T-cell (primary cell): Measurements from ENCODE around the gene UROS. TPM values are rescaled to one million over a fixed set of nuclear protein-coding genes. Genes with fewer than 3 reads are reported as not detected.

Experiments used
- ATAC-seq, 4 experiments: fragments of 200-7000 bp in 3 of 4; fragments of 150-1000 bp in 1 of 4; cut with Tn5 transposase; replicated peaks in 1 of 4; 1 replicate in 3 of 4; 2 replicates in 1 of 4; pipeline ENCODE4 v1.10.0; 2021; ENCODE audit warnings: moderate library complexity in 3 of 4, mild to moderate bottlenecking in 2 of 4, moderate number of reproducible peaks in 1 of 4
- CTCF ChIA-PET, 2 donors: fragments of 300-600 bp; sonication (Branson Sonifier 250); formaldehyde crosslinking; loops; one replicate each; lab custom pipeline; 2022; ENCODE audit warnings: antibody characterized with exemption in 2 of 2; lab: Charles Lee
- POLR2A ChIA-PET, 2 donors: fragments of 300-600 bp; sonication (Branson Sonifier 250); formaldehyde crosslinking; loops; one replicate each; lab custom pipeline; 2022; ENCODE audit warnings: antibody characterized with exemption in 2 of 2; lab: Charles Lee
- DNase-seq, 35 experiments: peaks; one replicate each; pipeline versions ENCODE4 v3.0.0 to v3.0.0-alpha.2; 2013 to 2023
- H3K27ac ChIP-seq: one replicate; pipeline ENCODE4 v1.5.1; 2013; ENCODE audit warnings: low read length
- H3K27me3 ChIP-seq, 2 experiments: replicated peaks in 1 of 2; 1 replicate in 1 of 2; 2 replicates in 1 of 2; pipeline versions ENCODE4 v1.6.1 to v1.7.0; 2013; ENCODE audit warnings: low read length in 1 of 2, mixed read lengths in 1 of 2; ENCODE audit not compliant: control insufficient read depth in 2 of 2, insufficient read depth in 2 of 2; ENCODE audit errors: extremely low read depth in 1 of 2
- H3K36me3 ChIP-seq, 2 donors: 1 replicate in 1 of 2; 2 replicates in 1 of 2; pipeline versions ENCODE4 v1.6.1 to v1.7.0; 2013; ENCODE audit warnings: low read length in 1 of 2; ENCODE audit not compliant: control insufficient read depth in 2 of 2, insufficient read depth in 1 of 2; ENCODE audit errors: extremely low read depth in 1 of 2
- H3K4me1 ChIP-seq, 2 experiments: 1 replicate in 1 of 2; 2 replicates in 1 of 2; pipeline versions ENCODE4 v1.6.1 to v1.7.0; 2013; ENCODE audit warnings: low read length in 2 of 2, mixed read lengths in 1 of 2; ENCODE audit not compliant: insufficient read depth in 2 of 2, control insufficient read depth in 1 of 2; ENCODE audit errors: extremely low read depth in 1 of 2
- H3K4me3 ChIP-seq, 2 donors: 1 replicate in 1 of 2; 2 replicates in 1 of 2; pipeline versions ENCODE4 v1.5.1 to v1.7.0; 2013; ENCODE audit warnings: mild to moderate bottlenecking in 2 of 2, low read length in 1 of 2, moderate library complexity in 1 of 2; ENCODE audit not compliant: control insufficient read depth in 1 of 2; ENCODE audit errors: extremely low read depth in 1 of 2
- H3K9me3 ChIP-seq: 2 replicates; pipeline ENCODE4 v1.7.0; 2013
- H3K27ac Mint-ChIP-seq, 2 donors: one replicate each; pipeline ENCODE4 v1.8.0; 2020 to 2021; ENCODE audit warnings: mild to moderate bottlenecking in 2 of 2, mixed read lengths in 2 of 2
- H3K27me3 Mint-ChIP-seq, 2 donors: one replicate each; pipeline ENCODE4 v1.8.0; 2021 to 2022; ENCODE audit warnings: mixed read lengths in 2 of 2
- H3K36me3 Mint-ChIP-seq: one replicate; pipeline ENCODE4 v1.8.0; 2021; ENCODE audit warnings: mixed read lengths
- H3K4me1 Mint-ChIP-seq, 3 donors: one replicate each; pipeline ENCODE4 v1.8.0; 2020 to 2022; ENCODE audit warnings: mixed read lengths in 3 of 3, mild to moderate bottlenecking in 1 of 3
- H3K4me3 Mint-ChIP-seq, 3 donors: one replicate each; pipeline ENCODE4 v1.8.0; 2020 to 2022; ENCODE audit warnings: mild to moderate bottlenecking in 3 of 3, mixed read lengths in 3 of 3, moderate library complexity in 3 of 3
- H3K9me3 Mint-ChIP-seq, 3 donors: one replicate each; pipeline ENCODE4 v1.8.0; 2020 to 2022; ENCODE audit warnings: mixed read lengths in 3 of 3
- WGBS: methylation state at CpG from one replicate; pipeline ENCODE4 v1.1.5; 2013; ENCODE audit warnings: missing lambda C conversion rate; ENCODE audit not compliant: insufficient coverage; 5-methylcytosine and 5-hydroxymethylcytosine counted together
- total RNA-seq, 35 experiments: library from RNA in 6 of 35; stranded (reverse) in 6 of 35; fragments of 120-200 nt in 1 of 35; gene quantifications; one replicate each; pipeline versions ENCODE4 v1.2.1 to v1.2.4 and lab custom pipeline; 2013 to 2026

Gene UROS
- total RNA-seq, 5 donors from 2014 or later (not counting 1 experiment from before 2014, with no cell fraction given) = 28.9 to 39.2 (median 35.5) TPM

DNA sequence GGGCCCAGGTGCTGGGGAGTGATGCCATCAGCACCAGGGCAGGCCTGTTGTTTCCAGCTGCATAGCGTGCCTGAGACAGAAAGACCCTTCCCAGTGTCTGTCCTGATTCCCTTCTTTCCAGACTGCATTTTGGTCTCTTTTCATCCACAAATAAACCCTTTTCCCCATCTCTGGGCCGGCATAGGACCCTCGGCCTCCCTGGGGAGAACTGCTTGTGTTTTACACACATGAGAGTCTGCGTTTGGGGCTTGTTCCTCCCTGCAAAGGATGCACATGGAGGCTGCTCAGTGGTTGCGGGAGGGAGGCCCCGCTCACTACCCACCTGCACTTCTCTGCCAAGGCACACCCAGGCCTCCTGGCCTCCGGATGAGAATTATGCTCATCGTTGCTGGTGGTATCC, 41.7 kb downstream of the UROS start:
- H3K4me3 ChIP-seq = no peak overlapping the region
- ATAC-seq = no peak
- H3K9me3 Mint-ChIP-seq = no peaks in the 10 kb centered on the region
- peaks cover 6% of the 10 kb centered on the region for H3K36me3 Mint-ChIP-seq
- ChIA-PET CTCF (interaction anchor here in 1 of 2 donors (0.7 kb wide), 1 partner anchor 510 kb away, joined by 5 read pairs; no protein-coding TSS in a partner anchor), POLR2A (no interaction called here)
- DNase-seq = no peak
- H3K4me3 Mint-ChIP-seq = no peak overlapping the region
- no peaks in the 10 kb centered on the region for H3K4me1 Mint-ChIP-seq
- H3K9me3 ChIP-seq = no peaks in the 10 kb centered on the region
- H3K27me3 Mint-ChIP-seq = peaks cover 0 to 4% of the 10 kb centered on the region in 2 donors
- peaks cover 0 to 7% of the 10 kb centered on the region in 2 experiments for H3K27me3 ChIP-seq
- H3K27ac Mint-ChIP-seq = no peak overlapping the region
- H3K27ac ChIP-seq = no peak overlapping the region
- H3K4me1 ChIP-seq = no peaks in the 10 kb centered on the region
- WGBS = 92% methylated on average over 8 of the region's 8 CpGs
- no peaks in the 10 kb centered on the region for H3K36me3 ChIP-seq

DNA sequence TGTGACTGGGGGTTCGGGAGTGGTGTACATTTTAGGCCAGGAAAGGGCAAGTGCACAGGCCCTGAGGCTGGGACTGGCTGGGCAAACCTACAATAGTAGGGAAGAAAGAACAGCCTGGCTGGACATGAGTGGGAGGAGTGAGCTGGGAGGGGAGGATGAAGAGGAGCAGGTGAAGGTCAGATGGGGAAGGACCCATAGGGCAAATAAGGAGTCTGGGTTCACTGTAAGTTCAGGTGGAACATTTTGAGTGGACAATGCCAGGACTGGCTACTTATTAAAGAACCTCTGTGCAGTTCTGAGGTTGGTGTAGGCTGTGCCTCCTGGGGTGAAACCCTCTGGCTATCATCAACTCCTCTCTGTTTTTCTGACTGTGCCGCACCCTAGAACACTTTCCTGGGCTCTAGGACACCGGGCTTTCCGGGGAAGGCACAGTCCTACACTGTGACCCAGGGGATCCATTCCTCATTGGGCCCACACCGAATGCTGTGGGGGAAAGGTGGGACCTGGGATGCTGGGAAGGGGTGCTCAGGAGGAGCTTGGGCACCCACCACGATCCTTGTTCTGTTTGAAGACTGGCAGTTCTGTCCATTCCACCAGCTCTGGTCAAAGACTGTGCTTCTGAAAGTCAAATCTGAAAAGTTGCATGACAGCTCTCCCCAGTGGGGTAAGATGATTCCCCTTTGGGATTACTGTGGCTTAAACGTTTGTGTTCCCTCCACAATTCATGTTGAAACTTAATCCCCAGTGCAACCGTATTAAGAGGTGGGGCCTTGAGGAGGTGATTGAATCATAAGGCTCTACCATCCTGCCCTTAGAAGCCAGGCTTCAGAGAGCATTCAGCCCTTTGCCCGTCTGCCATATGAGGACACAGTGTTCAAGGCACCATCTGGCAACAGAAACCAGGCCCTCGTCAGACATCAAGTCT, 43.4 kb downstream of the UROS start:
- POLR2A ChIA-PET = no interaction called here
- peak in 1 of 35 experiments; percentile 1 for DNase-seq
- no peaks in the 10 kb centered on the region for H3K9me3 Mint-ChIP-seq

DNA sequence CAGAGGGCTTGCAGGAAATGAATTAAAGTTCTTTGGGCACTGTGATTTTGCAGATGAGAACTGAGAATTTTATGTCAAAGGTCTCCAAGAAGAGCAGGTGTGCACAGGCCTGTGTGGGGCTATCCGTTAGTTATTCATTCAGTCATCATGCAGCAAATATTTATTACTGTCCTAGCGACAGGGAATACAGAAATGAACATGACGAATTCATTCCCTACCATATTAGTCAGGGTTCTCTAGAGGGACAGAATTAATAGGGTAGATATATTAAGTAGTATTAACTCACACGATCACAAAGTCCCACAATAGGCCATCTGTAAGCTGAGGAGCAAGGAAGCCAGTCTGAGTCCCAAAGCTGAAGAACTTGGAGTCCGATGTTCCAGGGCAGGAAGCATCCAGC, 44.5 kb downstream of the UROS start:
- no peak overlapping the region for H3K4me3 Mint-ChIP-seq

More for the DNA sequence above, 43.4 kb downstream of the UROS start:
- no peaks in the 10 kb centered on the region for H3K36me3 ChIP-seq
- 74% methylated on average over 4 of the region's 10 CpGs for WGBS
- peaks cover 0 to 7% of the 10 kb centered on the region in 2 experiments for H3K27me3 ChIP-seq
- CTCF ChIA-PET = no interaction called here
- no peaks in the 10 kb centered on the region for H3K4me1 ChIP-seq
- Mint-ChIP-seq H3K4me1 (no peaks in the 10 kb centered on the region), H3K36me3 (no peaks in the 10 kb centered on the region), H3K27me3 (peaks cover 0 to 4% of the 10 kb centered on the region in 2 donors), H3K4me3 (no peak overlapping the region), H3K27ac (no peak overlapping the region)
- ATAC-seq = no peak
- H3K4me3 ChIP-seq = no peak overlapping the region
- no peak overlapping the region for H3K27ac ChIP-seq
- H3K9me3 ChIP-seq = no peaks in the 10 kb centered on the region

DNA sequence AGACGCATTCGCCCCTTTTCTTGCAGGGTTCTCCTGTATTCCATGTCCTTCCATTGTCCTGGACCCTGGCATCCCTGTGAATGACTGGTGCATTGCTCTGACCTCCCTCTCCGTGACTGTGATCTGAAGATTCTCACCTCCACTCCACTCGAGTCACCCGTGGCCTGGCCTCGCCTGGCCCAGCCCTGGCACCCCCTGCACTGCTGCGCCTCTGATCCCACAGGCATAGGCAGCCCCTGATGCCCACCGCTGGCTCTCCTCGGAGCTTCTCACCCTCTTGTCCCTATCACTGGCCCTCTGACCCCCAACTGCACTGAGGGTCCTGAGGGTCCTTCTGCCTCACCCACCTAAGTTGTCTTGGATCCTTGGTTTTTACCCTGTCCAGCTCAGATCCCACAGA, 45.3 kb downstream of the UROS start:
- Mint-ChIP-seq H3K4me1 (no peaks in the 10 kb centered on the region), H3K36me3 (no peaks in the 10 kb centered on the region), H3K27me3 (peaks cover 0 to 8% of the 10 kb centered on the region in 2 donors), H3K9me3 (no peaks in the 10 kb centered on the region), H3K4me3 (no peak overlapping the region), H3K27ac (no peak overlapping the region)
- H3K9me3 ChIP-seq = no peaks in the 10 kb centered on the region
- ChIA-PET POLR2A (no interaction called here), CTCF (no interaction called here)
- no peak for ATAC-seq
- 82% methylated on average over 9 of the region's 9 CpGs for WGBS
- peaks cover 0 to 15% of the 10 kb centered on the region in 2 experiments for H3K27me3 ChIP-seq
- no peak overlapping the region for H3K27ac ChIP-seq
- no peak for DNase-seq
- H3K4me3 ChIP-seq = no peak overlapping the region
- H3K4me1 ChIP-seq = no peaks in the 10 kb centered on the region
- no peaks in the 10 kb centered on the region for H3K36me3 ChIP-seq

More for the DNA sequence above, 44.5 kb downstream of the UROS start:
- ATAC-seq = no peak
- Mint-ChIP-seq H3K27me3 (peaks cover 0 to 8% of the 10 kb centered on the region in 2 donors), H3K9me3 (no peaks in the 10 kb centered on the region), H3K36me3 (no peaks in the 10 kb centered on the region), H3K4me1 (no peaks in the 10 kb centered on the region), H3K27ac (no peak overlapping the region)
- Histone ChIP-seq H3K9me3 (no peaks in the 10 kb centered on the region), H3K4me3 (no peak overlapping the region), H3K4me1 (no peaks in the 10 kb centered on the region), H3K36me3 (no peaks in the 10 kb centered on the region), H3K27ac (no peak overlapping the region), H3K27me3 (peaks cover 0 to 11% of the 10 kb centered on the region in 2 experiments)
- ChIA-PET CTCF (no interaction called here), POLR2A (no interaction called here)
- no peak for DNase-seq
- WGBS = 100% methylated on average over 1 of the region's 5 CpGs

DNA sequence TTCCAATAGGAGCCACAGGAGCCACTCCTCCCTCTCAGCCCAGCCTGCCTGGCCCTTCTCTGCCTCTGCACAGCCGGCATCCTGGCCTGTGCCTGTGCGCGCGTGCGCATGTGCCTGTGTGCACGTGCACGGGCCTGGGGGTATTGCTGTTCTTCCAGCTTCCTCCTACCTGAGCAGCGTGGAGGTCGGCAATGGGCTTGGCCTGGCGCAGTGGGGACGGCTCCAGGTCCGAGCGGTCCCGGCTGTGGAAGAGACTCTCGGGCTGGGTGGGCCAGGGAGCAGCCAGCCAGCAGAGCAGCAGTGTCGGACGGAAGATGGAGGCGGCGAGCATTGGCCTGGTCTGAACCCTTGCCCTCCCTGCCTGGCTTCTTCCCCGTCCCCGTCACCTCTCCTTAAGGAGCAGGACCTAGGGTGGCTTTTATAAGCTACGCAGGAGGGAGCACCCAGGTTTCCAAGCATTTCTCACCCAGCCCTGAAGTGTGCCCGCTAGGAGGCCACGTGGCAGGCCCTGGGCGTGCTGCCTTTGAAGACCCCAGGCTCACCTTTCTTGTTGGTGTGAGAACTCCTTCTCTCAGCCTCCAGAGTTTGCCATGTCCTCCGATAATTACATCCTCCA, 47.5 kb downstream of the UROS start, which contains the start of gene MMP21:
MMP21 (minus strand) TSS at position 331 of the 616 bp plus-strand sequence; CDS start at position 331, 0 bp downstream.
- ChIA-PET CTCF (no interaction called here), POLR2A (no interaction called here)
- no peaks in the 10 kb centered on the region for H3K9me3 Mint-ChIP-seq
- no peaks in the 10 kb centered on the region for H3K9me3 ChIP-seq
- no peaks in the 10 kb centered on the region for H3K36me3 ChIP-seq
- H3K36me3 Mint-ChIP-seq = no peaks in the 10 kb centered on the region
- H3K27ac ChIP-seq = no peak within 1 kb of the TSS
- no peak for DNase-seq
- WGBS = 93% methylated on average over 23 of the region's 26 CpGs
- no peaks in the 10 kb centered on the region for H3K4me1 Mint-ChIP-seq
- H3K27ac Mint-ChIP-seq = no peak within 1 kb of the TSS
- H3K4me3 Mint-ChIP-seq = no peak within 1 kb of the TSS
- H3K4me1 ChIP-seq = no peaks in the 10 kb centered on the region
- H3K27me3 Mint-ChIP-seq = peaks cover 0 to 8% of the 10 kb centered on the region in 2 donors
- H3K27me3 ChIP-seq = peaks cover 0 to 15% of the 10 kb centered on the region in 2 experiments
- H3K4me3 ChIP-seq = no peak within 1 kb of the TSS
- ATAC-seq = no peak

DNA sequence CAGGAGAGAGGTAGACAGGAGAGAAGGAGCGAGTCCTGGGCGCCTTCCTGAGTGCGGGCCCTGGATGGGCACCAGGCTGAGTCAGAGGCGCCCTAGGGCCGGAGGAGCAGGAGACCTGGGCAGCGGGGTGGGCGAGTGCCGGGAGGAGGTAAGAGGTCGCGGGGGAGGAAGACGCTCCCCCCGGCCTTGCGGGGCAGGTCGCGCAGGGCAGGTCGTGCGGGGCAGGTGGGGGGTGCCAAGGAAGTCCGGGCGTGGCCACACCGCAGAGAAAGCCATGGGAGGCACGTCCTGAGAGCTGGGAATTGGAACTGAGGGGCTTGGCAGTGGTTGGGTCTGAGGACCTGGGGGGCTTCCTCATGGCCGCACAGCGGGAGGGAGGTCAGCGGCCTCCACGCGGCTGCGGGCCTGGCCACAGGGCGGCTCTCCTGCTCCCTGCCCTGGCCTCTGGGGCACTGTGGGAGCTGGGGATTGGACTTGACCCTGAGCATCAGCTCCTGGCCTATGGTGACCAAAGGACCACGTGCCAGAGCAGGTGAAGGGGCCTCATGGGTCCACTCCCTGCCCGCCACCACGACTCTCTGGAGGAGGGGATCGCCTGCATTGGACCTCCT, 48.4 kb downstream of the UROS start:
- peaks cover 0 to 8% of the 10 kb centered on the region in 2 donors for H3K27me3 Mint-ChIP-seq
- Histone ChIP-seq H3K9me3 (no peaks in the 10 kb centered on the region), H3K4me3 (no peak overlapping the region), H3K4me1 (no peaks in the 10 kb centered on the region), H3K36me3 (peaks cover 0 to 2% of the 10 kb centered on the region in 2 donors), H3K27me3 (peaks cover 0 to 15% of the 10 kb centered on the region in 2 experiments), H3K27ac (no peak overlapping the region)
- DNase-seq (no peak), ATAC-seq (no peak)
- no peak overlapping the region for H3K4me3 Mint-ChIP-seq
- 93% methylated on average over 32 of the region's 32 CpGs for WGBS
- POLR2A ChIA-PET = no interaction called here
- CTCF ChIA-PET = no interaction called here
- no peaks in the 10 kb centered on the region for H3K4me1 Mint-ChIP-seq
- no peaks in the 10 kb centered on the region for H3K36me3 Mint-ChIP-seq
- no peak overlapping the region for H3K27ac Mint-ChIP-seq
- H3K9me3 Mint-ChIP-seq = no peaks in the 10 kb centered on the region
